Upper lobe of left lung (tissue), 6 donors: ENCODE measurements around the gene AGPS. TPM values are rescaled to one million over a fixed set of nuclear protein-coding genes. Genes with fewer than 3 reads are reported as not detected.
A peak's percentile ranks its signal among the peaks of the same experiment; 100 is the strongest.

ENCODE experiments used
- ATAC-seq, 2 donors: fragments of 200-7000 bp; cut with Tn5 transposase; one replicate each; pipeline ENCODE4 v1.9.1; 2022; ENCODE audit warnings: mild to moderate bottlenecking in 2 of 2, moderate library complexity in 2 of 2; ENCODE audit not compliant: low FRiP score in 2 of 2
- DNase-seq, 2 donors: peaks; one replicate each; pipeline ENCODE4 v3.0.0-alpha.2; 2019 to 2020
- H3K27ac ChIP-seq, 4 donors: fragments of 200-600 bp; sonication (generic); one replicate each; pipeline ENCODE4 v1.5.1; 2016 to 2019
- H3K27me3 ChIP-seq, 4 donors: fragments of 200-600 bp; sonication (generic); one replicate each; pipeline ENCODE4 v1.5.1; 2017 to 2019
- H3K36me3 ChIP-seq, 4 donors: fragments of 200-600 bp; sonication (generic); one replicate each; pipeline ENCODE4 v1.5.1; 2016 to 2019
- H3K4me1 ChIP-seq, 4 donors: fragments of 200-600 bp; sonication (generic); one replicate each; pipeline ENCODE4 v1.5.1; 2018 to 2019
- H3K4me3 ChIP-seq, 4 donors: fragments of 200-600 bp; sonication (generic); one replicate each; pipeline ENCODE4 v1.5.1; 2017 to 2019; ENCODE audit warnings: mild to moderate bottlenecking in 2 of 4, moderate library complexity in 1 of 4
- H3K9me3 ChIP-seq, 4 donors: fragments of 200-600 bp; sonication (generic); one replicate each; pipeline ENCODE4 v1.5.1; 2018 to 2019
- EP300 ChIP-seq, 4 donors: sonication (generic); formaldehyde crosslinking; IDR thresholded peaks; one replicate each; pipeline ENCODE4 v1.5.1; 2017; ENCODE audit warnings: antibody characterized with exemption in 4 of 4, control low read depth in 2 of 4
- POLR2A ChIP-seq, 4 donors: fragments of 450-650 bp; IDR thresholded peaks; one replicate each; pipeline ENCODE4 v1.5.1; 2016 to 2017; ENCODE audit warnings: antibody characterized with exemption in 4 of 4, mild to moderate bottlenecking in 2 of 4
- POLR2AphosphoS5 ChIP-seq, 2 donors: sonication (generic); formaldehyde crosslinking; IDR thresholded peaks; one replicate each; pipeline ENCODE4 v1.5.1; 2017; ENCODE audit warnings: antibody characterized with exemption in 2 of 2
- WGBS, 2 donors: methylation state at CpG; one replicate each; pipeline ENCODE4 v1.1.5; 2017 to 2018; 5-methylcytosine and 5-hydroxymethylcytosine counted together
- total RNA-seq, 6 donors: library from RNA; depleted of rRNA in 4 of 6; stranded (reverse); fragments of >200 nt in 4 of 6; gene quantifications; one replicate each; pipeline versions ENCODE4 v1.1.0 to v1.2.1, GENCODE V29; 2016 to 2021
- TF ChIP-seq, protein P1 (sequence below), 6 experiments: fragments of 450-650 bp in 4 of 6; fragments of 200-600 bp in 2 of 6; sonication (generic) in 2 of 6; IDR thresholded peaks; one replicate each; pipeline ENCODE4 v1.5.1; 2016 to 2019; ENCODE audit warnings: antibody characterized with exemption in 6 of 6
- donor health status: DM: no; HTN: no; CAD: no; lungs with moderate emphysema.
- donor health status: DM: no; HTN: yes; CAD: no; lungs with severe emphysema.

The AGPS gene
- total RNA-seq, 6 donors from 2014 or later = 38.8 to 81.6 (median 50.0) TPM

DNA sequence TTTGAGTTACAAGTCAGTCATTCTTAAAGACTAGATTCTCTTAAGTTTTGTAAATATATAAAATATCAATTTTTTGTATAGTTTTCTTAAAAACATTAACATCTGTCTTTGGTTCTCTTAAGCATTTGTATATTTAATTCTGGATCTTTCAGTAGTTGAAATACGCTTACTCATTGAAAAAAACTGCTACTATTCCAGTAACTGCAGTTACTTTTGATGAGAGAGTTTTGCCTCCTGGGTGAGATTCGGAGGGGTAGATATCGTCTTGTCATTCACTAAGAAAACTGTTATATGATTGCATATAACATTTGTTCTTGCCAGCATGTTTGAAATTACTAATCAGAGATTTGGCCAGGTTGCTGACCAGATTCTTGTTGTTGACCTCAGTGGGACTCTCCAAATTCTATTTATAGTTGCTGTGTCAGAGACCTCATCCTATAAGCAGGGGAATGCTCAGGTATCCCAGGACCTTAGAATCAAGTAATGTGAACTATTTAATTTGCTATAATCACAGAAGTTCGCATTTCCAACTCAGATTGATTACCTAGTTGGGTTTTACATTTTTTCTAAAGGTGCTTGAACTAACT is 7.9 kb downstream of the AGPS start:
- 87 to 88% methylated on average over 4 of the region's 4 CpGs for WGBS, 2 donors
- TF ChIP-seq EP300 (IDR thresholded peaks at IDR 0.05) (no peak), POLR2AphosphoS5 (IDR thresholded peaks at IDR 0.05) (no peak), POLR2A (IDR thresholded peaks at IDR 0.05) (no peak)
- TF ChIP-seq, protein P1, sequence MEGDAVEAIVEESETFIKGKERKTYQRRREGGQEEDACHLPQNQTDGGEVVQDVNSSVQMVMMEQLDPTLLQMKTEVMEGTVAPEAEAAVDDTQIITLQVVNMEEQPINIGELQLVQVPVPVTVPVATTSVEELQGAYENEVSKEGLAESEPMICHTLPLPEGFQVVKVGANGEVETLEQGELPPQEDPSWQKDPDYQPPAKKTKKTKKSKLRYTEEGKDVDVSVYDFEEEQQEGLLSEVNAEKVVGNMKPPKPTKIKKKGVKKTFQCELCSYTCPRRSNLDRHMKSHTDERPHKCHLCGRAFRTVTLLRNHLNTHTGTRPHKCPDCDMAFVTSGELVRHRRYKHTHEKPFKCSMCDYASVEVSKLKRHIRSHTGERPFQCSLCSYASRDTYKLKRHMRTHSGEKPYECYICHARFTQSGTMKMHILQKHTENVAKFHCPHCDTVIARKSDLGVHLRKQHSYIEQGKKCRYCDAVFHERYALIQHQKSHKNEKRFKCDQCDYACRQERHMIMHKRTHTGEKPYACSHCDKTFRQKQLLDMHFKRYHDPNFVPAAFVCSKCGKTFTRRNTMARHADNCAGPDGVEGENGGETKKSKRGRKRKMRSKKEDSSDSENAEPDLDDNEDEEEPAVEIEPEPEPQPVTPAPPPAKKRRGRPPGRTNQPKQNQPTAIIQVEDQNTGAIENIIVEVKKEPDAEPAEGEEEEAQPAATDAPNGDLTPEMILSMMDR (IDR thresholded peaks at IDR 0.05) = no peak
- peaks cover 23 to 48% (median 31%) of the 10 kb centered on the region in 4 donors for H3K4me1 ChIP-seq

DNA sequence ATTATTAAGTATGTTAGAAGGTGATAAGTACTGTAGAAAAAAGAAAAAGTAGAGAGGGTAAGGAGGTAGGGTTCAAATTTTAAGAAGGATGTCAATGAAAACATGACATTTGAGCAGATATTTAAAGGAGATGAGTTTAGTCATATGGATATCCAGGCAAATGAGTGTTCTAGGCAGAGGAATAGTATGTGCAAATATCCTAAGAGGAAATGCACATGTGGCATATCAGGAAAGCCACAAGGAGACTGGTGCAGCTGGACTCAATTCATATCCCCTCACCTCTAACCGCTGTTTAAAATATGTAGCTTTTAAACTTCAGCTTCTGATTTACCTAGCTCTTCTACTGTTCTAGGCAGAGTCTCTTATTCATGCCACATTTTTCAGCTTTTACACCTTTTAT is 9.5 kb downstream of the AGPS start:
- no peak for ATAC-seq
- Histone ChIP-seq H3K36me3 (no peaks in the 10 kb centered on the region), H3K27me3 (no peaks in the 10 kb centered on the region), H3K4me1 (peaks cover 21 to 32% (median 24%) of the 10 kb centered on the region in 4 donors), H3K9me3 (no peaks in the 10 kb centered on the region), H3K4me3 (no peak overlapping the region), H3K27ac (no peak overlapping the region)
- TF ChIP-seq POLR2A (IDR thresholded peaks at IDR 0.05) = no peak
- TF ChIP-seq, protein P1 (IDR thresholded peaks at IDR 0.05) = no peak
- no peak for TF ChIP-seq EP300 (IDR thresholded peaks at IDR 0.05)
- TF ChIP-seq POLR2AphosphoS5 (IDR thresholded peaks at IDR 0.05) = no peak
- 77 to 79% methylated on average over 1 of the region's 1 CpG for WGBS, 2 donors
- no peak for DNase-seq

More for the DNA sequence above, 7.9 kb downstream of the AGPS start:
- H3K4me3 ChIP-seq = no peak overlapping the region
- no peak for DNase-seq
- H3K27me3 ChIP-seq = no peaks in the 10 kb centered on the region
- H3K9me3 ChIP-seq = no peaks in the 10 kb centered on the region
- no peak for ATAC-seq
- no peak overlapping the region for H3K27ac ChIP-seq
- no peaks in the 10 kb centered on the region for H3K36me3 ChIP-seq

DNA sequence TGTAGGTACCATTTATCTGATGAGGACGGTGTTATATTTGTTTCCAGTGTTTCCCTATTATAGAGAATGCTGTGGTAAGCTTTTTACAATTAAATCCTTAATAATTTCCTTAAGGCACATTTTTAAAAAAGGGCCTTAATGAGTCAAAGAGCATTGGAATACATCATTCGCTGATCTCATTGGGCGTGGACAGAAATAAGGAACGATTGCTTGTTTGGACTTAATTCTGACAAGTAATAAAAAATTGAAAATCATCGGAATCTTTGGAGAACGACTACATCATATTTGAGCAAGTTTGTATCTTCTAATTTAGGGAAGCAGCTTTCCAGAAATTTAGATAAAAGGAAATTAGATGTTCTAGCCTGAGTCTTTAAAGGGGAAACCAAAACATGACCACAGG is 11.3 kb downstream of the AGPS start:
- DNase-seq (no peak), ATAC-seq (peak in 1 of 2 donors; percentile 64)
- Histone ChIP-seq H3K9me3 (no peaks in the 10 kb centered on the region), H3K4me3 (no peak overlapping the region), H3K27ac (no peak overlapping the region), H3K36me3 (no peaks in the 10 kb centered on the region), H3K27me3 (no peaks in the 10 kb centered on the region), H3K4me1 (peaks cover 6 to 21% (median 10%) of the 10 kb centered on the region in 4 donors)
- no peak for TF ChIP-seq EP300 (IDR thresholded peaks at IDR 0.05)
- no peak for TF ChIP-seq POLR2A (IDR thresholded peaks at IDR 0.05)
- TF ChIP-seq, protein P1 (IDR thresholded peaks at IDR 0.05) = no peak
- TF ChIP-seq POLR2AphosphoS5 (IDR thresholded peaks at IDR 0.05) = no peak
- 82 to 85% methylated on average over 6 of the region's 6 CpGs for WGBS, 2 donors

DNA sequence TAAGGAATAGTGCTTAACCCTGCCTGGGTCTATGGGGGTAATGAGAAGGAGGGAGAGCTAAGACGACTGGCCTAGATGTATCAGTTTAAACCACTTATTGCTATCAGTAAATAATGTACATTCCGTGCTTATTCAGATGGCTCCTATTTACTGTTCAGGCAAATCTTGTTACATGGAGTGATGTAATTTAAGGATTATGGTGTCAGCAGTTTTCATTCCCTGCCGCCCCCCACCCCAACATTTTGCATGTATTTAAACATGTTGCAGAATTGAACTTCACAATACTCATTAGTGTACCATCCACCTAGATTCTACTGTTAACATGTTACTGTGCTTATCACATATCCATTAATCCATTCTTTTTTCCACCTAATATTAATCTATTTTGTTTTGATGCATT is 11.7 kb downstream of the AGPS start:
- no peak overlapping the region for H3K4me3 ChIP-seq

DNA sequence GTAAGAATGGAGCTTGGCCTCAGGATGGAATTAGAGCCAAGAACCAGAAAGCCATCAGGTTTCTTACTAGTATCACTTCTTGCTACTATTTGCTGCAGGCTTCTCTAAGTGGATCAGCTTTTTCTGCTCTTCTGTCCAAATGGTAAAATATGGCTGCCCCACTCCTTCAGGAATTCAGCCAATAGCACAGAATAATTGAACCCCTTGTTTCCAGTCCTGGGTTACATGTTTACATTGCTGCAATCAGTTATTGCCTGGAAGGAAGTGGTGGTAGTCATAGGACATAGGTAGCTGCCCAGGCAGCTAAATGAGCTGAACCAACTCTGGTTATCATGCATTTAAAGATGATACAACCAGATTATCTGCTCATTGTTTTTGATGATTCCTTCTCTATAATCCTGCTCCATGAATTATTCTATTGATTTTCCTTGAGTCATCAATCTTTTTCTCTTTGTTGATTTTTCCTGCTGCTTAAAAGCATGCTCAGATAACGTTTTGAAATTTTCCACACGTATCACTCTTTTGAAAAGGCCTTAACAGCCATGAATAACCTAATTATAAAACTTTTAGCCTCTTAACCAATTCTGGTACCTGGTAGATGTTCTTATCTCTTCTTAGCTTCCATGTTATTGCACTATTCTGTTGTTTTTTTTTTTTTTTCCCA is 12.6 kb downstream of the AGPS start:
- H3K27me3 ChIP-seq = no peaks in the 10 kb centered on the region
- H3K4me3 ChIP-seq = no peak overlapping the region
- H3K4me1 ChIP-seq = peaks cover 5 to 12% (median 6%) of the 10 kb centered on the region in 4 donors
- no peak for ATAC-seq
- H3K27ac ChIP-seq = no peak overlapping the region
- no peak for DNase-seq
- H3K9me3 ChIP-seq = no peaks in the 10 kb centered on the region
- 73 to 86% methylated on average over 2 of the region's 2 CpGs for WGBS, 2 donors
- H3K36me3 ChIP-seq = no peaks in the 10 kb centered on the region
- no peak for TF ChIP-seq POLR2AphosphoS5 (IDR thresholded peaks at IDR 0.05)
- no peak for TF ChIP-seq POLR2A (IDR thresholded peaks at IDR 0.05)
- TF ChIP-seq, protein P1 (IDR thresholded peaks at IDR 0.05) = no peak
- no peak for TF ChIP-seq EP300 (IDR thresholded peaks at IDR 0.05)

More for the DNA sequence above, 11.7 kb downstream of the AGPS start:
- no peaks in the 10 kb centered on the region for H3K36me3 ChIP-seq
- peaks cover 5 to 18% (median 8%) of the 10 kb centered on the region in 4 donors for H3K4me1 ChIP-seq
- TF ChIP-seq POLR2AphosphoS5 (IDR thresholded peaks at IDR 0.05) = no peak
- H3K9me3 ChIP-seq = no peaks in the 10 kb centered on the region
- no peaks in the 10 kb centered on the region for H3K27me3 ChIP-seq
- 77 to 93% methylated on average over 3 of the region's 3 CpGs for WGBS, 2 donors
- ATAC-seq (no peak), DNase-seq (no peak)
- H3K27ac ChIP-seq = no peak overlapping the region
